ENCODE measurements around the gene ZDHHC7.
A peak's percentile ranks its signal among the peaks of the same experiment; 100 is the strongest.
"Not testable (repeated sequence)": the region's sequence is repeated elsewhere in the genome, so short reads cannot be mapped to it uniquely, and the experiment has no call there.

Gene ZDHHC7

DNA sequence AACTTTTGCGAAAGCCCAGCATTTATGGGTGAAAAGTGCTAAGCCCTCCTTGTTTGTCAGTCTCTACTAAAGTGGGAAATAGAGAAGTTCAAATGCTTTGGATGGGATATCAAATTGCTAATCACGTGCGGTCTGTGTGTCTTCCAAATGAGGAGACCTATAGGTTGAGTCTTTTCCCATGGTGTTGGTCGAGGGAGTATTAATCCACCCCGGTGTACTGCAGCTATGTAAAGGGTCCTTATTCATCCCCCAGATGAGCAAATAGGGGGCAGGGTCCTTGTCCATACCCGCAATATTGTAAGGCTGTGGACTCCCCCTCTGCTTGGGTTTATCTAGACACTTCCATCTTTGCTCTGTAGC lies 30.8 kb upstream of the ZDHHC7 start:
- DNase-seq = no peak

DNA sequence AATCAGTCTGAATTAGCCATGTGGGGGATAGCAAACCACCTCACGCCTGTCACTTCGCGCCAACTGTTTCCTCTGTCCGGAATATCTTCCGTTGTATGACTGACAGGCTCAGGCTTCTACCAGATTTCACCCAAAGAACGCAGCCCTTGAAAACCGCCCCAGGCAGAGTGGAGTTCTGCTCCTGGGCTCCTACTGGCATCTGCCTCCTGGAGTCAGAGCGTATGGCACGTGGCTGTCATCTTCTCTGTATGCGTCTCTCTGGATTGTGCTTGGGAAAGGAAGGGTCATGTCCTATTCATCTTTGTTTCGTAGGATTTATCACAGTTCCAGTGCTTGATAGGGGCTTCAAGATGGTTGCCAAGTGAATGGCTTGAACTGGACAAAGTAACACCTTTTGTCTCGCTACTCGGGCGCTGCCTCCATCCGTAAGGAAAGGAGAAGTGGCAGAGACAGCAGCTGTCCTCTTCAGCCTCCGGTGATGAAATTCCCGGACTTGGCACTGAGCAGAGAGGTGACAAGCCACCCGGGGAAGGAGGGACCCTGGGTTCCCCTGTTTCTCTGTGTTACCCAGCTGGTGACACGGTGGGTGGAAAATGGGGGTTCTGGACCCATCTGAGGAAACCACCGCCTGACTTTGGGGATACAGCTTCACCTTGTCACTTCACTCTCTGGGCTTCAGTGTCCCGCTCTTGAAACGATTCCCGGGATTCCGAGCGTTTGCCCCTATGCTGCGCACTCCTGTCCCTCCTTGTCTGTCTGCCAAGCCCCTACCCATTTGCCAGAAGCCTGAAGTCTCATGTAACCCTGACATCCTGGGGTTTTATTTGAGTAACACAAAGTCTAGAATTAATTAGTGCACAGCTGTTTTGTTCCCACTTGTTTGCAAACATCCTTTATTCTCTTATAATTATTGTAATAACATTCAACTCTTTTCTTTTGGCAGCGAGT lies 30.2 kb upstream of the ZDHHC7 start:
- no peak for DNase-seq

DNA sequence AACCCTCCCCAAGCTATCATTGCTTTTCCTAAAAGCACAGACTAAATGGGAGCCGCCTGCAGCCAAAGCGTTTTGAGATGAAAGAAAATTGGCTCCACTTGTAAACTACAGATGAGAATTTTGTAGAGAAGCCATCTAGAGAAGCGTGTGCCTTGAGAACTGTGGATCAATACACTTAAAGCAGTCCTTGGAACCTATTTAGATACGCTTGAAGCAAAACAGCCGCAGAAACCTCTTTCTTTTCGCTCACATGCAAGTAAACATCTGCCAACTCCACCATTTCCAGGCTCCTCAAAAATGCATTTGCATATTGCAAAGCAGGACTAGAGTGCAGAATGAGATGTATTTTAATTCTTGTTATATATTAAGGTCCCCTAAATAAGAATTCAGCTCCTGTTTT lies 29.4 kb upstream of the ZDHHC7 start:
- DNase-seq = no peak

DNA sequence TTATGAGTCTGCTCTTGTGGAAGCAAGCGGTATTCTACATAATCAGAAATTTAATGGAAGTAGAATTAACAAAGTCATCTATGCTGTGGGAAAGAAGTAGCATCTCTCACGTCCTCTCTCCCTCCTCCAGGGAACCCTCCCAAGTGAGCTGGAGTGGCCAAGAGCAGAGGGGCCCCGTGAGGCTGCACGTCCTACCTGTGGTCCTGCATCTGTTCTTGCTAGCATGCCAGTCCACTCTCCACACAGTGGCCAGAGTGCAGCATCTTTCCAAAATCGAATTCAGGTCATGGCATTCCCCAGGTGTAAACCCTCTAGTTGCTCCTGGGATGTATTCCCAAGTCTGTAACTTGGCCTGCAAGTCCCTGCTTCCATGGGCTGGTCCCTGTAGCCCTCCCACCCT lies 26.4 kb upstream of the ZDHHC7 start:
- no peak for DNase-seq

DNA sequence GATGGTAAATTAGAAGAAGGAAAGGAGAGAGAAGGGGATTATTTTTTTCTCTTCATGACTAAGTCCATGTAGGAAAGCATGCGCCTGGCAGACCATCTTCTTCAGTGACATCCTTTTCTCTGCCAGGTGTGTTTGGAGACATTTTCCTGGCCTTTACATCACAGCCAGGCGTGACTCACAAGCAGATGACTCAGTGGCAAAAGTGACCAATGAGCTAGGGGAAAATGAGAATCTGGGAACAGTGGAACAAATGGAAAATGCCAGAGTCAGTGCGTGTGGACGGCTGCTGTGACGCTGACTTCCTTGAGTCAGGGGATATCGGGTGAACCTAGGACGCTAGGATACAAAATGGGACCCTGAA lies 25.7 kb upstream of the ZDHHC7 start:
- no peak for DNase-seq

DNA sequence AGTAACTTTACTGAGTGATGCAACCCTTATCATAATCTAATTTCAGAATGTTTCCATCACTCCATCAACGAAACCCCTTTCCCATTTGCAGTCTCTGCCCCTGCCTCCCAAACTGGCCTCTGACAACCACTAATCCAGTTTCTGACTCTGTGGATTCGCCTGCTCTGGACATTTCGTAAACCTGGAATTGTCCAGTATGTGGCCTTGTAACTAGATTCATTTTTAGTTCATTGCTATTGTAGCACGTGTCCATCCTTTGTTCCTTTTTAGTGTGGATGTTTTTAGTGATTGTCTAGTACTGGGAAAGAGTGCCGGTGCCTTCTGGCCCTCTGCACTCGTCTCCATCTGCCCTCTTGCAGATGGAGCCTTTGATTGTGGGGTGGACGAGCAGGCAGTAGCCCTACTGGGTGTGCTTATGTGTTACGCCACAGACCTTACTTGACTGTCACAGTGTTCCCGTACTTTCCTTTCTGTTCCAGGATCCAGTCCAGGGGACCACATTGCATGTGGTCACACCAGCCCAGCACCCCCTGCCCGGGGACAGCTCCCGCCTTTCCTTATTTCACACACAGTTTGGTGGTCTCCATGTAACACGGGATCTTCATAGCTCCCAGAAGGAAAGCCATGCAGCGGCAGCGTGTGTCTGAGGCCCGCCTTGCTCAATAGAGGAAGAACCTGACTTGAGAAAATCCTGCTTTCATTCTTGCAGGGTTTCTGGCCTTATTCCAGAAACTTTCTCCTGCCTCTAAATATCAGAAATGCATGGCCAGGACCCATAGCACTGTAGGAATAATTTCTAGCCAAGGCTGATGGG lies 25.1 kb upstream of the ZDHHC7 start:
- no peak for DNase-seq

DNA sequence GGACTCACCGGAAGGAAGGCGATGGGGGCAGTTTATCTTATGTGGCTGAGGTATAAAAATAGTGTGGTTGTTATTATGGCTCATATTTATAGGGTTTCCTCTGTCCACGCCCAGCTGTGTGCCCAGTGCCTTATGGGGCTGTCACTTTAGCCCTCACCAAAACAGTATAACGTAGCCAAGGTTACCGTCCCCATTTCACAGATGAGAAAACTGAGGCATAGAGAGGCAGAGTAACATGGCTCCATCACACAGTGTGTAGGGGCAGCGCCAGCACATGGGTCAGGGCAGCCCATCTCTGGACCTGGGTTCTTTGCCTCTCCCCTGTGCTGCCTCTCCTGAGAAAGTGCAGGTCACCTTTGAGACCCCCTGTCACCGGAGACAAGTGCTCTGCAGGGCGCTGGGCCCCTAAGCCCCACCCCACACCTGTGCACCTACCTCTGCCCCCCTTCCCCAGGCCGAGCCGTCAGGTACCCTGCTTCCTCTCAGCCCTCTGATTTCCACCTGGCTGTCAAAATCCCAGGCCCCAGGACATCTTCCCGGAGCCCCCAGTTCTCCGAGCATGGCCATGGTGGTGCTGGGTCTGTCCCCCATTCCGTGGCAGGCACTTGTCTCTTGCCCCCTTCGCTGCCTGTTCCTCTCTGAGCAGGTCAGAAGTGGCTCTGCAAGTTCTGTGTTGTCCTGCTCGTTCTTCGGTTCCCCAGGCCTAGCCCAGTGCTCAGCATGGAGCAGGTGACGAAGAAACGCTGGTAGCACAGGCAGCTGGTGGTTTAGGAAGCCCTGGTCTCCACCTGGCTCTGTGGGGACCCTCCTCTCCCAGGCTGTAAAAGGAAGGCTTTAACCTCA lies 23.5 kb upstream of the ZDHHC7 start:
- no peak for DNase-seq

DNA sequence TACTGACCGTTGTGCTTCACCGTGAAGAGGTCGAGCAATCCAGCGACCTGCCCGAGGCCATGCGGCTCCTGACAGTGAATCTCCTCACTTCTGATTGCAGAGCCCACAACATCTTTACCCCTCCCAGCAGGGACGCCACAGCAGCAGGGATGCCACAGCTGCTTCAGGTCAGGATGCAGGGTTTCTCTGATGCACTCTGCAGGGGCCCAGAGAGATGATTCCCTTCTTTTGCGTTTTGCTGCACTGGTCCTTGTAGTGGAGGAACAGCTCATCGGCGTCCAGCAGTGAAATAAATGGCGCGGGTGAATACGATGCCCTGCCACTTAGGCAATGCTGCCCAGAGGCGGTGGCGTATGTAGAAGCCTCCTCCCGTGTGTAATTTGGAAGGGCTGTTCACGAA lies 21.8 kb upstream of the ZDHHC7 start:
- DNase-seq = no peak

DNA sequence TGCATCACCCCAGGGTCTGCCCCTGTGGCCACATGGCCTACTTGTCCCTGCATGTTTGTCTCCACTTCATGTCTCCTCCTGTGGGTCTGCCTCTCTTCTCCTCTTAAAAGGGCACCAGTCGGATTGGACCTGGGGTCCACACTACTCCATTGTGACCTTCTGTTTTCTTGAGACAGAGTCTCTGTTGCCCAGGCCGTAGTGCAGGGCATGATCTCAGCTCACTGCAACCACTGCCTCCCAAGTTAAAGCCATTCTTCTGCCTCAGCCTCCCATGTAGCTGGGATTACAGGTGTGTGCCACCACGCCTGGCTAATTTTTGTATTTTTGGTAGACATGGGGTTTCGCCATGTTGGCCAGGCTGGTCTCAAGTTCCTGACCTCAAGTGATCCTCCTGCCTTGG lies 20.9 kb upstream of the ZDHHC7 start:
- not testable (repeated sequence) for DNase-seq

DNA sequence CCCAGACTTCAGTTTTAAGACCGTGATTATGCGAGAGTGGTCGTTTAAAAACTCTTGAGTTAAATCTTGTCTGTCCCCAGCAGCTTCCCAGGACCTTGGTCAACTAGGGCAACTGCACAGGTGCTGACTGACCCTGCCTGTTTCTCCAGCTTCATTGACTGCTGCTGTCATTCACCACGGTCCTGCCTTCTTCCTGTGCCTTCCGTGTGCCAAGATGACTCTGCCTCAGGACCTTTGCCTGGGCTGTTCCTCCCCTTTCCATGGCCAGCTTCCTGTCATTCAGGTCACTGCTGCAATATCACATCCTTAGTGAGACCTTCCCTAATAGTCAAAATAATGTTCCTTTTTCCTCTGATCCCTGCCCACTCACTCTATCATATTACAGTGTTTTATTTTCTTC lies 20.1 kb upstream of the ZDHHC7 start:
- no peak for DNase-seq

DNA sequence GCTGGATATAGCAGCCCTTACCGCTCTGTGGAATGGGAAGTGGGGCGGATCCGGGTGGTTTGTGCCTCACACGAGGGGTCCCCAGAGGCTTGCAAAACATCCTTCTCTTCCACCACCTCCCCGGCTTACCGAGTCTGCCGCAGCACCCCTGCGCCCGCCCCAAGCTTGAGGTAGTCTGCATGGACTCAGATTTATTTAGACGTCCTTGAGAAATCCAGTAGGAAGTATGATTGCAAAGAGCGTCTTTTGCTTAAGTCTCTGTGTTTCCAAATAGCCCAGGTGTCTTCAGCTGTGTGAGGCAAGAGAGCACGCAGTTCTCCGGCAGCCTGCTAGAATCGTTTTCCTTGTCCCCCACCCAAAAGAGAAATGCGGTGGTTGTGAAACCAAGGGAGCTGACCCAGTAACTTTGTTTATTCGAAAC lies 18.7 kb upstream of the ZDHHC7 start:
- DNase-seq = no peak

DNA sequence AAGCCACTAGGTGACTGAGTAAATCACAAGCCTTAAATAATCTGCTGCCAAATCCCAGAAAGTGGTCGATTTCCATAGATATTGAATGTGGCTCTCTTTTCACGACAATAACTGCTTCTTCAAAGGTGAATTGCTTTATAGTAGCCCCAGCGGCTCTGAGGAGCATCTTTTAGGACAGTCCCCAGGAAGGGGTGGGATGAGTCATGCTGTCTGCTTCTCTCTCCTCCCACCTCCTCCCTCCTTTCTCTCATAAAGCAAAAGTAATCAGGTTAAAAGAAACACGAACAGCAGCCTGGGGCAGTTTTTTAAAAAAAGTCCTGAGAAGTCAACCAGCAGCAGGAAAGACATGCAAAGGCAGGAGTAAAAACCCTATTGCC lies 18.1 kb upstream of the ZDHHC7 start:
- DNase-seq = peak; percentile 77

DNA sequence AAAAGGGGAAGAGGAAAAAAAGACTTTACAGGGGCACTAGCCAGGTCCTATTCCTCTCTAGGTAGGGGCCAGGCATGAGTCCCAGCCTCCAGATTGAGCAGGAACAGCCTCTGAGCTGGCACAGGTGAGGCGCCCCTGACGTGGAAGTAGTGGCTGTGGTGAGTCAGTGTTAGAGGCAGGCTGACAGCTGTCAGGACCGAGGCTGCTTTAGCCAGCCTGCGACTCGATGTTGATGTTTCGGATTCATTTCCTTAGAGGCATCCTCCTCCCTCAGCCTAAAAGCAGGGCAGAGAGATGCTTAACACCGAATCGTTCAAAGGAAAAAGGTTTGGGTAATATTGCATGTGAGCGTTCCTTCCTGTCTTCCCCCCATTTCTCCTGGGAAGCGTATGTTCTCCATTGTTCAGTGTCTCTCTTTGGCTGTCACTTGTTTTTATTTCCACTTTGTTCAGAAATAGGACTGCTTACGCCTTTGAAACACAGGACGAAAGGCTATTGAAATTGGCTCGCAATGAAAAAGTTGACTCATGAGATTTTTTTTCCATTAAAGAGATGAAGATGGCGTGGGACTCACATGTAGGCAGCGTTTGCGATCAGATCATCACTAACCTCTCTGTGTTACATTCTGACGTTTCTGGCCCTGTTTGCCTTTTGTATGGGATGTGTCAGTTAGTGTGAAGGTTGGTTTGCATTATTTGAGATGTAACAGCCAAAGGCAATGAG lies 17.5 kb upstream of the ZDHHC7 start:
- peak; percentile 76 for DNase-seq

DNA sequence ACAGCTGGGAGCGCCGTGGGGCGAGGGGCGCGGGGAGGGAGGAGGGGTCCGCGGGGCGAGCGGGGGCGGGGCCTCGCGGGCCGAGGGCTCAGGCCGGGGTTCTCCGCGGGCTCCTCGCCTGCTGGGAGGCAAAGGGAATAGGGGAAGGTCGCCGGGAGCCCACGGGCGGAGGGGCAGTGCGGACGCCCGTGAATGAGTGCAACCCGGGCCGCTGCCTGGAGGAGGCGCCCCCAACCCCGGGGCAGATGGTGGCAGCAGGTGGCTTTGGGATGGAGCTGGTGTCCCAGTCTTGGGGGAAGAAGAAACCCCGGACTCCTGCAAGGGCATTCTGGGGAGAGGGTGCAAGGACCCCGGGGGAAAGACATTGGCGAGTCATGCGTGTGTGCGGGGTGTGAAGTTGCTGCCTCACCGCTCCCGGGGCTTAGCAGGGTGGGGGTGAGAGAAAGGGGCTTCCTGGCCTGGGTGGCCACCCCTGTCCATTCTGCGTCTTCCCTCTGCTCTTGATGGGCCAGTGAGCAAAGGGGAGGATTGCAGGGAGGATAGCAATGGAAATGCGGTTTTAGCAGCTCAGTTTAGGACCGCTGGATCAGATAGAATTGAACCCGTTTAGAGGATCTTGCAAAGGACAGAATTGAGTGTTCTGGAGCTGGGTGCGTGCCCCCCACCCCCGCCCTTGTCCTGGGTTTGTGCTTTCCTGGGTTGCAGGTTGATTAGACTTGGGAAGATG lies 16.8 kb upstream of the ZDHHC7 start:
- DNase-seq = peak; percentile 20

DNA sequence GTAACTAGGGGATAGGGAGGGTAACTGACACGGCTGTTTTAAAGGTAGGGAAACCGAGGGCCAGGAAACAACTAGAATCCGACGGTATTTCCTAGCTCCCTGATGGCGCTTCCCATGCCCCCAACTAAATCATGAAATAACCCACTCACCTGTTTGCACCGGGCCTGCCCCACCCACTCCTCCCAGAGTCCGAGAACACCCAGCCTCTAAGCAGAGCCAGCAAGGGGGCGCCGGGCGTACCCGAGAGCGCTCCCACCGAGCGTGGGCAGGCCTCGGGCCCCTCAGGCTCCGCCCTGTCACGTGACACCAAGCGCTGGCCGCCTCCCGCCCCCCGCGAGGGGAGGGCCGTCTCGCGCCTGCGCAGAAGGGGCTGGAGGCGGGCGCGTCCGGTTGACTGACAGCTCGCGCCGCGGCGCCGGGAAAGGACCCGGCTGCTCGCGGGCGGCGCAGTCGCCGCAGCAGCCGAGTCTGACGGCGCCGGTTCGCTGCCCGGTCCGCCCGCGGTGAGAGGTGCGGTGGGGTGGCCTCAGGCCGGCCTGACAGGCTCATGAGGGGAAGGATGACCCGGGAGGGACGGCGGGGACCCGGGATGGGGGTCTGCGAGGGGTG lies 16.1 kb upstream of the ZDHHC7 start, which contains the start of gene KIAA0513:
KIAA0513 (plus strand) TSS at position 447 of the 609 bp plus-strand sequence. CDS start 39,277 bp downstream, outside the sequence.
- peak; percentile 95 for DNase-seq

DNA sequence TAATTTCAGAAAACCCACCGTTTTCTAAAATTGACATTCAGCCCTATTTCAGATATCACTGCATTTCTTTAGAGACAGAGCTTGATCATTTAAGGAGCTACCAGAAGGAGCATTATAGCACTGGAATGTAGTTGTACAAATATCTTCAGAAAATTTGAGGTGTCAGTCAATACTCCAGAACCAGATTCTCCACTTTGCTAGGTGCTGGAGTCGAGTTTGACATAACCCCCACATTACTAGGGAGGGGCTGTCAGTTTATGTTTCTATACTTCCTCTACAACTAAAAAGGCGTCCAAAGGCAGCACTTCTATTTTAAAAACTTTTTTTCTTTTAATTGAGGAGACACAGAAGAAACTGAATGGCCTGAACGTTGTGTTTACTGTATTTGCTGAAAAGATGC lies 15.4 kb upstream of the ZDHHC7 start:
- no peak for DNase-seq

DNA sequence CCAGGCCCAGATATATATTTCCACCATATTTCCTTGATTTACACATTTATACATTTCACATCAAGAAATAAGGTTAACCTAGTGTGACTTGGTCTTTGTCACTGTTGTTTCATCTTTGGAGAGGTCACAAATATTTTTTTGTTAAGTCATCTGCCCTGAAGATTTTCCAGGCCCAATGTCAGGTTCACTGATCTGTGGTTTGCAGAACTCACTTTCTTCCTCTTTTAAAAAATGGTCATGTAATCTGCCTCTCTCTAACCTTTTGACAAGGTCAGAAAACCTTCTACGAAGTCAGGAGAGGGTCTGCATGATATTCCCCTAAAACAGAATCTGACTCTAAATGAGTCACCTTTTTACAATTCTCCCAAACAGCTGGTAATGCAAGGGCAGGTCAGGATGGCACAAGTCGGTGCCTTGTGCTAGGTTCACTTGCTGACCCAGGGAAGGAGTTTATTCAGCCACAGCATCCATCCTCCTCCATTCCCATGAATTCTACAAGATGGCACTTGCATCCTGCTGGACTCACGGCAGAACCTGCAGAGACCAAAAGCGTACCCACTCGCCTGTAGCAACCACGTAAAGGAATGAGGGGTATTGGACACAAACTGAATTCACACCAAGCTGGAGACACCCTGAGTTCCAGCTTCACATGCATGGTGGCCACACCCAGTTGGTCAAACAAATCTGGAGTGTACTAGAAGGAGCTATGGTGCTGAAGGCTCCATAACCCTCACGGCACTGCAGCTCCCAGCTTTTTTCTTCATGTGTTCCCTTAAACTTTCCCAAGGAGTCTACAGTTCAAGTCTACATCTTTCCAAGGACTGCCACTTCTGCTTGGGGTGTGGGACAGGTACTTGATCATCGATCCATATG lies 14.7 kb upstream of the ZDHHC7 start:
- DNase-seq = no peak

DNA sequence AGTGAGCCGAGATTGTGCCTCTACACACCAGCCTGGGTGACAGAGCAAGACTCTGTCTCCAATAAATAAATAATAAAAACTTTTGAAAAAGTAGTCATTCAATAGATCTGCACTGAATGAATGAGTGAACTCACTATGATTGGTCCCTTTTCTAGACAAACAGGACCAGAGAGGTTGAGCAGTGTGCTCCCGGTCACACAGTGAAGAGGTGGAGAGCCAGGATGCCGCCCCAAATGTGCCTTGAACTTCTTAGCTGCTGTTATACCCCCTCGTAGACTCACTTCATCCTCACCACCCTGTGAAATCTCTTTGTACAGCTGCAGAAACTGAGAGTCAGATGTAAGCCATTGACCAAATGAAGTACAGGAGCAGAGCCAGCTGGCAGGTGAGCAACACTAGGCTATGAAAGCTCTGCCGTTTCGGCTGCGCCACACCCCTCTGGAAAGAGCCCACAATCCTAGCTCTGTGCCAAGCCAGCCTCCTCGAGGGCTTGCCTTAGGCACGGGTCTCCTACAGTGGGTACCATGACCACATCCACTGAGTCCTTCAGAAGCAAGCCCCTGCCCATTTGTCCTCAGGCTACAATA lies 8.4 kb upstream of the ZDHHC7 start:
- DNase-seq = no peak

DNA sequence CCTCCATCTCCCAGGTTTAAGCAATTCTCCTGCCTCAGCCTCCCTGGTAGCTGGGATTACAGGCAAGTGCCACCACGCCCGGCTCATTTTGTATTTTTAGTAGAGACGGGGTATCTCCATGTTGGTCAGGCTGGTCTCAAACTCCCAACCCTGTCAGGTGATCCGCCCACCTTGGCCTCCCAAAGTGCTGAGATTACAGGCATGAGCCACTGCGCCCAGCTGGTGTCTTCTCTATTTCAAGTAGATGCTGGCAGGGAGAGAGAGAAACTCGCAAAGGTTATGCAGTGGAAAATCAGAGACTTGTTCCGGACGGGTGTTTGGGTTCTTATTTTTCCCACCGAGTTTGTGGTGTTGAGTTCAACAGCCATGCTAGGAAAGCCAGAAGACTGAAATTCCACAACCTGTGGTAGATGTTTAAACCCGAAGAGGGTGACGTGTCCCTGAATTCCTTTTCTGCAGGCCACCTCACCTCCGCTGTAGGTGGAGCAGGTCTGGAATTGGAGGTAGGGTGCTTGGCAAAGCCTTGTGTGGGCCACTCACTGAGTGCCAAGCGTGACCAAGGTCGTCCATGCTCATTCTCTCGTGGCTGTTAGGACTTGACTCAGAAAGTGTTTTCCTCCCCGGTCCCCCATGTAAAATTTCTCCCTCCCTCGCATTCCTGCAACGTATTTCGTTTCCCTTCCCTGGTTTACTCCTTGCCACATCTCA lies 7.3 kb upstream of the ZDHHC7 start:
- DNase-seq = no peak

Measured in activated CD4-positive, alpha-beta T cell treated with anti-CD3 and anti-CD28 coated beads, Interleukin-2, amount 50 U/mL, for 16 hours (primary cell).